ENCODE measurements around the gene PPP1R12B.
A peak's percentile ranks its signal among the peaks of the same experiment; 100 is the strongest.

PPP1R12B gene, protein sequence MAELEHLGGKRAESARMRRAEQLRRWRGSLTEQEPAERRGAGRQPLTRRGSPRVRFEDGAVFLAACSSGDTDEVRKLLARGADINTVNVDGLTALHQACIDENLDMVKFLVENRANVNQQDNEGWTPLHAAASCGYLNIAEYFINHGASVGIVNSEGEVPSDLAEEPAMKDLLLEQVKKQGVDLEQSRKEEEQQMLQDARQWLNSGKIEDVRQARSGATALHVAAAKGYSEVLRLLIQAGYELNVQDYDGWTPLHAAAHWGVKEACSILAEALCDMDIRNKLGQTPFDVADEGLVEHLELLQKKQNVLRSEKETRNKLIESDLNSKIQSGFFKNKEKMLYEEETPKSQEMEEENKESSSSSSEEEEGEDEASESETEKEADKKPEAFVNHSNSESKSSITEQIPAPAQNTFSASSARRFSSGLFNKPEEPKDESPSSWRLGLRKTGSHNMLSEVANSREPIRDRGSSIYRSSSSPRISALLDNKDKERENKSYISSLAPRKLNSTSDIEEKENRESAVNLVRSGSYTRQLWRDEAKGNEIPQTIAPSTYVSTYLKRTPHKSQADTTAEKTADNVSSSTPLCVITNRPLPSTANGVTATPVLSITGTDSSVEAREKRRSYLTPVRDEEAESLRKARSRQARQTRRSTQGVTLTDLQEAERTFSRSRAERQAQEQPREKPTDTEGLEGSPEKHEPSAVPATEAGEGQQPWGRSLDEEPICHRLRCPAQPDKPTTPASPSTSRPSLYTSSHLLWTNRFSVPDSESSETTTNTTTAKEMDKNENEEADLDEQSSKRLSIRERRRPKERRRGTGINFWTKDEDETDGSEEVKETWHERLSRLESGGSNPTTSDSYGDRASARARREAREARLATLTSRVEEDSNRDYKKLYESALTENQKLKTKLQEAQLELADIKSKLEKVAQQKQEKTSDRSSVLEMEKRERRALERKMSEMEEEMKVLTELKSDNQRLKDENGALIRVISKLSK

DNA sequence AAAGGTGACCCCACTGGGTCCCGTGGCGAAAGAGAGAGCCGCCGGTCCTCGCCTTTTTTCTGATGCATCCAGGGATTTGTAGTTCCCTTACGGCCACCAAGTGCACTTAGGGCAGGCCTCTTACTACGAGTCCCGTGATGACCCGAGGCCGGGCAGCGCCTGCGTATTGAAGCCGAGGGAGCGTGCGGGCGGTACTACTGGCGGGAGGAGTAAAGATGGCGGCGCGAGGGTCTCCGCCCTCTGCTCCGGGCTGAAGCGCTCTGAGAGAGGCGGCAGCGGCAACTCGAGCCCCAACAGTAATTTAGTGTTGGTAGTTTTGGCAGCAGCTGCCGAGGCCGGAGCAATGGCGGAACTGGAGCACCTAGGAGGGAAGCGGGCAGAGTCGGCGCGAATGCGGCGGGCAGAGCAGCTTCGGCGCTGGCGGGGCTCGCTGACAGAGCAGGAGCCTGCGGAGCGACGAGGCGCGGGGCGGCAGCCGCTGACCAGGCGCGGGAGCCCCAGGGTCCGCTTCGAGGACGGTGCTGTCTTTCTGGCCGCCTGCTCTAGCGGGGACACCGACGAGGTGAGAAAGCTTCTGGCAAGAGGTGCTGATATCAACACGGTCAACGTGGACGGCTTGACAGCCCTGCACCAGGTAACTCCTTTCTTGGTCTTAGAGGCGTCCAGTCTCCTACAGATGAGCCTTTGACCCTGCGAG is at the start of gene PPP1R12B:
PPP1R12B (plus strand) TSS at position 191 of the 697 bp plus-strand sequence; CDS start at position 344, 153 bp downstream.
- peak; percentile 91 for DNase-seq

- DNase-seq, result no peak
Observed at GRCh38 chr1:202302166-202302565, 46.3 kb upstream of the PPP1R12B start.

GRCh38 chr1:202304375-202304774 is 44.1 kb upstream of the PPP1R12B start:
- DNase-seq, result no peak

- DNase-seq, result no peak
Observed at GRCh38 chr1:202305168-202305567, 43.3 kb upstream of the PPP1R12B start.

DNA sequence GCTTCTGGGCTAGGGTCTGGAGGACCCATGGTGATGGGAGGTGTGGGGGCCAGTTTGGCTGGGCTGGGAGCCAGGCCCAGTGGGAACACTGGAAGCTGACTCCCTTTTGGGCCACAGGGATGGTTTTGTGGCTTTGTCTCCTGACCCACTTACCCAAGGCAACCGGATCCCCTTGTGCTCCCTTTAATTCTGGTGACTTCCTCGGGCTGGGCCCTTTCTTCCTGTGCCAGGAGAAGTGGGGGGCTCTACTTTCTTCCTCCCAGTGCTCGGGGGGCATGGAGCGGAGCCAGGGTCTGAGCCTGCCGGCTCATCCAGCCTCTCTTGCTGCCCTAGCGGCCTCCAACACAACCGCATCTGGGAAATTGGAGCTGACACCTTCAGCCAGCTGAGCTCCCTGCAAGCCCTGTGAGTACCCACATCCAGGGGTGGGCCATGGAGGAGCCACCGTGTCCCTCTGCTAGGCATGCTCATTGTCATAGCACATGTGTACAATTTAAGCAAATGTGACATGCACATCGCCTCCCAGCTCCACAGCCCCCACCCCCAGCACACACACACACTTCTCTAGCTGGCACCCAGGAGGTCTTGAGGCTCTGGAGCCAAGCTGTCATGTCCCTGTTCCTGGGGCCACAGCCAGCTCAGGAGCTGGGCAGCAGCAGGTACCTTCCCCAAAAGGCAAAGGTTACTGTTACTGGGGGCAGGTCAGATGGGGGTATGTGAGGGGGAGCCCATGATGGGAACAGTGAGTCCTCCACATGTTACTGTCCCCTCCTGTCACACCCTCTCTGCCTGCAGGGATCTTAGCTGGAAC is 41.8 kb upstream of the PPP1R12B start:
- no peak for DNase-seq

- DNase-seq, result no peak
Observed at GRCh38 chr1:202310071-202310725, 38.3 kb upstream of the PPP1R12B start.

DNA sequence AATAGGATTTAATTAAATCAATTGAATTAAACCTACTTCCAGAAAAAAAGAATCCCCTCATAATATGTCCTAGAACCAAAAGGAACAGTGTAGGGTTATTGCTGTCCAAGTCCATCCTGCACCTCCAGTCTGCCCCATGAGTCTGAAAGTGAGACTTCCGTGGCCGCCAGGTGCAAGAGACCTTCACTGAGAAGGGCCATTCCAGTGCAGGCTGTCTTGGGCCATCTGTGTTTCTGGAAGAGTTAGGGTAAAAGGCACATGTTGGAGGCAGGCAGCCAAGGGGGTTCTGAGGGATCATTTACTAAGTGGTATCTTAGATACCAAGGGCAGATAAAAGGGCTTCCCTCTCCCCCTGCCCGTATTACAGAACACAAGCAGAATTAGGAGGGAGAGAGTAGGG is 37.8 kb upstream of the PPP1R12B start:
- DNase-seq, result no peak

- no peak for DNase-seq
Observed at GRCh38 chr1:202311875-202312635, 36.4 kb upstream of the PPP1R12B start.

- DNase-seq, result peak; percentile 70
Observed at GRCh38 chr1:202315576-202316168, 32.8 kb upstream of the PPP1R12B start.

GRCh38 chr1:202316186-202316585 is 32.3 kb upstream of the PPP1R12B start:
- no peak for DNase-seq

- no peak for DNase-seq
Observed at GRCh38 chr1:202317941-202318925, 30.3 kb upstream of the PPP1R12B start.

DNA sequence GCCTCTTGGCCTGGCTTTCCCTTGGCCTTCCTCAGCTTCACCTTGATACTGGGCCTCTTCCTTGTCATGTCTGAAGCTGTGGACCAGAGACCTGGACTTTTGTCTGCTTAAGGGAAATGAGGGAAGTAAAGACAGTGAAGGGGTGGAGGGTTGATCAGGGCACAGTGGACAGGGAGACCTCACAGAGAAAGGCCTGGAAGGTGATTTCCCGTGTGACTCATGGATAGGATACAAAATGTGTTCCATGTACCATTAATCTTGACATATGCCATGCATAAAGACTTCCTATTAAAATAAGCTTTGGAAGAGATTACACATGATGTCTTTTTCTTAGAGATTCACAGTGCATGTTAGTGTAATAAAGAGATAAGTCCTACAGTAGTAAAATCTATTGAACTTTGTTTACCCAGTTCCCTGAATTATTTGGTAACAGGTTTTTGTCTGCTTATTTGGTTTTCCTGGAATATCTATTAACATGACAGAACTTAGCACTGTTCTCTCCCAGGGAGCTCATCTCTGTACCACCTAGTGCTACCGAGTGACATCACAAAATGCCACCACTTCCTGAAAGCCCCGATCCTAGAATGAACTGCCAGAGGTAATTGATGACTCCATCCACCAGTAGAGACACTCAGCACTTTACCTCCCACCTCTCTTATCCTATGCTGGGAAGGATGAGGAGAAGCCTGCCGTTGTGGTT is 29.0 kb upstream of the PPP1R12B start:
- DNase-seq, result no peak

DNA sequence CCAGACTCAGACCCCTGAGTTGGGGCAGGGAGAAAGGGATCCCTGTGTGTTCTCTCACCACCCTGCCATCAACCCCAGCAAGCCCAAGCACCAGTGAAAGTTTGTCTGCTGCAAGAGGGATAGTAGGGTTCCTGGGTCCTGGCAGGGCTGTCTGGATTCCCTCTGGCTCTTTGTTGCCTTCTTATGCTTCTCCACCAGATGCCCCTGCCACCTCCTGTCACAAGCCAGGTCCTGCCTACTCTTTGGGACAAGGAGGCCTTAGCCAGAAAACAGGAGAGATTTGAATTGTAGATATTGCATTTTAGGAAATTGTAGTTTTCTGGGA is 28.5 kb upstream of the PPP1R12B start:
- DNase-seq, result no peak

DNA sequence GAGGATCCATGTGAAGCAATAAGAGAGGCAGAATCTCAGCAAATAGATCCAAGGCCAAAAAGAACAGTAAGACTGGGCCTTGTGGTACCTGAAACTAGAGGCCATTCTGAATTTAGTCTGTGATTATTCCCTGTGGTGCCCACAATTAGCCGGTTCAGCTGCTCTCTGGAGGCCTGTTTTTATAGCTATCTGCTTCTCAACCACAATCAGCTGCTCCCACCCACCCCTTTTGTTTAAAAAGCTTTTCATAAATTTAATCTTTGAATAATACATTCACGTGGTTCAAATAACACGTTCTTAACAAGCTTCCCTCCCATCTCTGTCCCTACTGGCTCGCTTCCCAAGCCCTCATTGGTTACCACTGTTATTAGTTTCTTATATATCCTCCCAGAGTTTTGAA is 24.8 kb upstream of the PPP1R12B start:
- no peak for DNase-seq

- DNase-seq, result no peak
Observed at GRCh38 chr1:202324646-202325045, 23.9 kb upstream of the PPP1R12B start.

GRCh38 chr1:202329891-202330290 is 18.6 kb upstream of the PPP1R12B start:
- no peak for DNase-seq

GRCh38 chr1:202333861-202334260 is 14.6 kb upstream of the PPP1R12B start:
- no peak for DNase-seq

DNA sequence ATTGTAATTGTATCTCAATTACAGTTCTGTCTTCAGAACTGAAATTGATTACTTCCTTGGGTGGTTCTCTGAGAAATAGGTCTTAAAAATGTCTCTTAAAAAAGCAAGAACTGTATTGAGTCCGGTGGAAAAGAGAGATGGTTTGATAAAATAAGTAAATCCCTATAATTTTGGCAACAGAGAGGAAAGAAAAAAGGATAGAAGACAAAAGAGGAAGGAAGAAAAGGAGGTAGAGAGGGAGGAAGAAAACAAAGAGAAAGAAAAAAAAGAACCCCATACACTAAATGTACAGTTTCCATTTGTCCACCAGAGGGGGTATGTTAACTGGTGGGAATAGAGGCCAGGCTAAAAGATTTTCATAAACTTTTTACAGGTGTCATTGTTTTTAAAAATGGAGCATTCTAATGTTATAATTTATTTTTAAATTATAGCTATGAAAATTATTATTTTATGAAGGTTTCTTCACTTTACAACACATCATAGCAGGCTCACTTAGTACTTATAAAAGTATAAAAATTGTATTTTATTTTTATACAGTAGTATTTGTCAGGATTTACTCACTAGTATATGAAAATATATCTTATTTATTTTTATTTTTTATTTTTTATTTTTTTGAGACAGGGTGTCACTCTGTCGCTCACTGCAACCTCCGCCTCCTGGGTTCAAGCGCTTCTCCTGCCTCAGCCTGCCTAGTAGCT is 4.7 kb upstream of the PPP1R12B start:
- no peak for DNase-seq

Measured in stimulated activated CD4-positive, alpha-beta T cell treated with anti-CD3 and anti-CD28 coated beads, Interleukin-12 subunit alpha, Interleukin-12 subunit beta, amount 100 ng/mL, for 4 hours (primary cell).